IMR-90 (cell line): ENCODE measurements around the gene ENDOD1. TPM values are rescaled to one million over a fixed set of nuclear protein-coding genes. Genes with fewer than 3 reads are reported as not detected.

Experiments
- ATAC-seq: fragments of 200-7000 bp; cut with Tn5 transposase; 2 replicates; pipeline ENCODE4 v1.9.1; 2020; ENCODE audit warnings: low read depth, mild to moderate bottlenecking, moderate library complexity
- BruUV-seq: library from RNA; stranded (reverse); fragments of 400-500 nt; replicated peaks from 2 replicates; lab custom pipeline; 2021; lab: Mats Ljungman, UMichigan
- CTCF ChIA-PET: fragments of 300-600 bp; formaldehyde crosslinking; extraction: SDS; loops from one replicate; lab custom pipeline; 2021; ENCODE audit warnings: antibody characterized with exemption; lab: Yijun Ruan, JAX
- POLR2A ChIA-PET: fragments of 300-600 bp; sonication (Branson Sonifier 250); formaldehyde crosslinking; loops from one replicate; lab custom pipeline; 2022; ENCODE audit warnings: antibody characterized with exemption; ENCODE audit not compliant: unreplicated experiment; lab: Charles Lee
- DNase-seq: peaks from one replicate; pipeline ENCODE4 v3.0.0; 2013
- H2AFZ ChIP-seq: replicated peaks from 2 replicates; pipeline ENCODE3; 2013; ENCODE audit warnings: low read length, mild to moderate bottlenecking; ENCODE audit not compliant: poor library complexity
- H2AK5ac ChIP-seq: 2 replicates; pipeline ENCODE4 v1.6.1; 2013; ENCODE audit warnings: low read depth, low read length, inconsistent platforms
- H2AK9ac ChIP-seq: replicated peaks from 2 replicates; pipeline ENCODE3; 2013; ENCODE audit warnings: mild to moderate bottlenecking, low read depth, low read length, moderate library complexity; ENCODE audit not compliant: poor library complexity
- H2BK120ac ChIP-seq: 2 replicates; pipeline ENCODE4 v1.6.1; 2013; ENCODE audit warnings: low read depth, low read length, inconsistent platforms
- H2BK15ac ChIP-seq: 3 replicates; pipeline ENCODE4 v1.6.1; 2013; ENCODE audit warnings: low read depth, low read length, inconsistent platforms
- H2BK20ac ChIP-seq: 2 replicates; pipeline ENCODE4 v1.6.1; 2013; ENCODE audit warnings: low read depth, mild to moderate bottlenecking, inconsistent platforms, low read length, moderate library complexity
- H2BK5ac ChIP-seq: 2 replicates; pipeline ENCODE4 v1.6.1; 2013; ENCODE audit warnings: mild to moderate bottlenecking, low read depth, low read length, inconsistent platforms; ENCODE audit not compliant: poor library complexity, severe bottlenecking
- H3K14ac ChIP-seq: replicated peaks from 2 replicates; pipeline ENCODE4 v1.6.1; 2013; ENCODE audit warnings: low read depth, low read length, inconsistent platforms
- H3K18ac ChIP-seq: 2 replicates; pipeline ENCODE4 v1.6.1; 2013; ENCODE audit warnings: low read depth, low read length, control low read depth
- H3K23ac ChIP-seq: 2 replicates; pipeline ENCODE4 v1.6.1; 2013; ENCODE audit warnings: low read depth, low read length, inconsistent platforms
- H3K27ac ChIP-seq: 2 replicates; pipeline ENCODE4 v1.5.1; 2013; ENCODE audit warnings: mild to moderate bottlenecking, control low read depth, low read length; ENCODE audit not compliant: insufficient read depth
- H3K27me3 ChIP-seq: 2 replicates; pipeline ENCODE4 v1.6.1; 2013; ENCODE audit warnings: low read length; ENCODE audit not compliant: control insufficient read depth, insufficient read depth
- H3K36me3 ChIP-seq: 2 replicates; pipeline ENCODE4 v1.6.1; 2013; ENCODE audit warnings: low read length, mixed read lengths; ENCODE audit not compliant: control insufficient read depth, insufficient read depth
- H3K4ac ChIP-seq: 2 replicates; pipeline ENCODE4 v1.6.1; 2013; ENCODE audit warnings: low read depth, low read length, inconsistent platforms
- H3K4me1 ChIP-seq: 2 replicates; pipeline ENCODE4 v1.6.1; 2013; ENCODE audit warnings: low read length, mixed read lengths; ENCODE audit not compliant: control insufficient read depth, insufficient read depth
- H3K4me2 ChIP-seq: 2 replicates; pipeline ENCODE4 v1.6.1; 2013; ENCODE audit warnings: low read depth, mild to moderate bottlenecking, control low read depth, low read length, moderate library complexity
- H3K4me3 ChIP-seq: 2 replicates; pipeline ENCODE4 v1.5.1; 2013; ENCODE audit warnings: low read depth, mild to moderate bottlenecking, control low read depth, low read length, moderate library complexity; ENCODE audit not compliant: insufficient read depth
- H3K56ac ChIP-seq: 2 replicates; pipeline ENCODE4 v1.6.1; 2013; ENCODE audit warnings: low read length, inconsistent platforms; ENCODE audit not compliant: insufficient read depth; ENCODE audit errors: extremely low read depth
- H3K79me1 ChIP-seq, 2 experiments: 2 replicates each; pipeline ENCODE4 v1.6.1; 2013; ENCODE audit warnings: low read length in 2 of 2, inconsistent platforms in 1 of 2, low read depth in 1 of 2
- H3K9ac ChIP-seq: 2 replicates; pipeline ENCODE4 v1.6.1; 2013; ENCODE audit warnings: low read depth, low read length, control low read depth
- H3K9me1 ChIP-seq: 2 replicates; pipeline ENCODE4 v1.6.1; 2013; ENCODE audit warnings: low read length, inconsistent platforms; ENCODE audit not compliant: insufficient read depth
- H3K9me3 ChIP-seq: 2 replicates; pipeline ENCODE4 v1.6.1; 2013; ENCODE audit warnings: low read length; ENCODE audit not compliant: control insufficient read depth, insufficient read depth
- H4K20me1 ChIP-seq: 2 replicates; pipeline ENCODE4 v1.6.1; 2013; ENCODE audit warnings: low read length, inconsistent platforms; ENCODE audit not compliant: insufficient read depth
- H4K5ac ChIP-seq: 2 replicates; pipeline ENCODE4 v1.6.1; 2013; ENCODE audit warnings: mild to moderate bottlenecking, low read depth, low read length, control low read depth
- H4K8ac ChIP-seq, 2 experiments: 2 replicates each; pipeline ENCODE4 v1.6.1; 2013; ENCODE audit warnings: low read depth in 2 of 2, low read length in 2 of 2, control low read depth in 1 of 2, inconsistent platforms in 1 of 2
- H4K91ac ChIP-seq: 2 replicates; pipeline ENCODE4 v1.6.1; 2013; ENCODE audit warnings: low read depth, low read length, inconsistent platforms; ENCODE audit not compliant: insufficient read depth
- CEBPB ChIP-seq: IDR thresholded peaks from 2 replicates; pipeline ENCODE4 v1.6.1; 2012; ENCODE audit warnings: low read depth, low read length, improper control_type of control experiment
- ELK1 ChIP-seq: fragments of 150-350 bp; IDR thresholded peaks from 2 replicates; pipeline ENCODE4 v1.6.1; 2016; ENCODE audit warnings: low read depth, mild to moderate bottlenecking, low read length, moderate library complexity, borderline replicate concordance
- FOS ChIP-seq: fragments of 150-350 bp; IDR thresholded peaks from 2 replicates; pipeline ENCODE4 v1.6.1; 2016; ENCODE audit warnings: low read depth, low read length
- MAZ ChIP-seq: IDR thresholded peaks from 2 replicates; pipeline ENCODE4 v1.6.1; 2012; ENCODE audit warnings: low read depth, mild to moderate bottlenecking, low read length, improper control_type of control experiment, moderate library complexity, borderline replicate concordance
- MXI1 ChIP-seq: IDR thresholded peaks from 2 replicates; pipeline ENCODE4 v1.6.1; 2012; ENCODE audit warnings: low read depth, mild to moderate bottlenecking, low read length, moderate library complexity, borderline replicate concordance
- NFE2L2 ChIP-seq: fragments of 150-350 bp; IDR thresholded peaks from 2 replicates; pipeline ENCODE4 v1.6.1; 2016; ENCODE audit warnings: low read depth, mild to moderate bottlenecking, low read length
- POLR2A ChIP-seq: IDR thresholded peaks from 2 replicates; pipeline ENCODE4 v1.6.1; 2012; ENCODE audit warnings: mild to moderate bottlenecking, low read depth, low read length
- RCOR1 ChIP-seq: IDR thresholded peaks from 2 replicates; pipeline ENCODE4 v1.6.1; 2012; ENCODE audit warnings: mild to moderate bottlenecking, low read length, improper control_type of control experiment; ENCODE audit not compliant: insufficient replicate concordance
- RFX5 ChIP-seq: IDR thresholded peaks from 2 replicates; pipeline ENCODE4 v1.8.0; 2012; ENCODE audit warnings: low read depth, mild to moderate bottlenecking, low read length, moderate library complexity
- SMC3 ChIP-seq: fragments of 150-350 bp; IDR thresholded peaks from 2 replicates; pipeline ENCODE4 v1.6.1; 2016; ENCODE audit warnings: low read depth, mild to moderate bottlenecking, antibody characterized with exemption, low read length, moderate library complexity
- whole genome bisulfite sequencing, 2 experiments: methylation state at CpG; one replicate each; pipeline versions ENCODE4 v1.1.5 to v1.1.7; 2013; ENCODE audit warnings: missing lambda C conversion rate in 2 of 2; ENCODE audit not compliant: insufficient read length in 1 of 2; ENCODE audit errors: extremely low coverage in 2 of 2; 5-methylcytosine and 5-hydroxymethylcytosine counted together
- dilution Hi-C: fragments of 300-500 bp; cut with HindIII; formaldehyde crosslinking; loops from one replicate; pipeline ENCODE4 v1.14.3; 2018; ENCODE audit warnings: low sequenced_read_pairs; ENCODE audit not compliant: unreplicated experiment
- in situ Hi-C: fragments of 300-500 bp; cut with MboI; formaldehyde crosslinking; loops from 3 replicates; pipeline ENCODE4 v1.14.3; 2019; ENCODE audit warnings: low sequenced_read_pairs, inconsistent platforms, mixed read lengths
- intact Hi-C: fragments of 100-400 bp; cut with micrococcal nuclease; formaldehyde crosslinking; loops from 2 replicates; pipeline ENCODE4 v1.10.0; 2022
- polyA plus RNA-seq, 3 experiments: library from polyadenylated mRNA; depleted of rRNA; stranded (reverse); fragments of >200 nt; gene quantifications; 2 replicates each; pipeline ENCODE4 v1.2.3, GENCODE V29; 2012; ENCODE audit warnings: low replicate concordance in 1 of 3
- total RNA-seq: library from RNA; depleted of rRNA; stranded (reverse); fragments of >200 nt; gene quantifications from 2 replicates; pipeline ENCODE4 v1.2.3, GENCODE V29; 2012
- TF ChIP-seq, protein P1 (sequence below): fragments of 150-350 bp; IDR thresholded peaks from 2 replicates; pipeline ENCODE4 v1.6.1; 2017; ENCODE audit warnings: mild to moderate bottlenecking, antibody characterized with exemption, low read length, low read depth
- TF ChIP-seq, protein P2 (sequence below): conservative IDR thresholded peaks from 2 replicates; pipeline ENCODE4 v1.5.1; 2012; ENCODE audit warnings: mild to moderate bottlenecking, low read depth, low read length, improper control_type of control experiment

The ENDOD1 gene
- total and polyA plus RNA-seq, 2 of the 4 experiments (the other 2 are of a cell fraction): 7.0 to 17.6 TPM

DNA sequence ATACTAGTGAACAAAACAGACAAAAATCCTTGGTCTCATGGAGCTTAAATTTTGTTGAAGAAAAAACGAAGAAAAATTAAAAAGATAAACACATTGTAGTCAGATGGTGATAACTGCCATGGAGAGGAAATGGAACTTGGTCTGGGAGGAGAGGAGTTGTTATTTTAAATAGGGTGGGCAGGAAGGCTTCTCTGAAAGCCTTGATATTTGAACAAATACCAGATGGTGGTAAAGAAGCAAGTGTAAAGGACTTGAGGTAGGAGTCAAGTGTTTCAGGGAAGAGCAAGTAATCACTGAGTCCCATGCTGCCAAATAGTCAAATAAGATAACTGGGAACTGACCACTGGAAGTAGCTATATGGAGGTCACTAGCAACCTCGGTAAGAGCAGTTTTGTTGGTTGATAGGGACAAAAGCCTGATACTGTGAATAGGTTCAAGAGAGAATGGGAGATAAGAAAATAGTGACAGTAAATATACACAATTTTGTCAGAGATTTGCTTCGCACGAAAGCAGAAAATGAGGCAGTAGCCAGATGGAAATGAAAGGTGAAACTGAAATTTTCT is 86.3 kb downstream of the ENDOD1 start:
- Histone ChIP-seq H3K4ac (no peak overlapping the region), H3K79me1 (no peaks in the 10 kb centered on the region), H3K27me3 (no peaks in the 10 kb centered on the region), H3K9me3 (no peaks in the 10 kb centered on the region), H3K36me3 (no peaks in the 10 kb centered on the region), H4K20me1 (no peaks in the 10 kb centered on the region), H3K23ac (no peak overlapping the region), H3K18ac (no peak overlapping the region), H3K9ac (no peak overlapping the region), H2BK20ac (no peak overlapping the region), H2AK5ac (no peak overlapping the region), H2BK5ac (no peak overlapping the region), H3K4me1 (no peaks in the 10 kb centered on the region), H4K8ac (no peak overlapping the region), H4K5ac (no peak overlapping the region), H4K91ac (no peak overlapping the region), H3K4me3 (no peak overlapping the region), H2AFZ (no peak overlapping the region), H3K56ac (no peak overlapping the region), H3K4me2 (no peak overlapping the region), H3K14ac (no peak overlapping the region), H2BK15ac (no peak overlapping the region), H2BK120ac (no peak overlapping the region), H3K9me1 (no peaks in the 10 kb centered on the region), H3K27ac (no peak overlapping the region), H2AK9ac (no peak overlapping the region)
- POLR2A ChIA-PET: no interaction called here
- 70% methylated on average over 2 of the region's 4 CpGs; no CpG with 5 or more reads in 1 of the 2 experiments for WGBS, 2 experiments
- intact Hi-C loops (no loop called here), dilution Hi-C loops (no loop called here), in situ Hi-C loops (no loop called here)
- DNase-seq (no peak), ATAC-seq (no peak)
- CTCF ChIA-PET: no interaction called here
- no TSS peak for BruUV-seq
- no peak for TF ChIP-seq RCOR1
- no peak for TF ChIP-seq SMC3
- TF ChIP-seq ELK1: no peak
- TF ChIP-seq, protein P1, sequence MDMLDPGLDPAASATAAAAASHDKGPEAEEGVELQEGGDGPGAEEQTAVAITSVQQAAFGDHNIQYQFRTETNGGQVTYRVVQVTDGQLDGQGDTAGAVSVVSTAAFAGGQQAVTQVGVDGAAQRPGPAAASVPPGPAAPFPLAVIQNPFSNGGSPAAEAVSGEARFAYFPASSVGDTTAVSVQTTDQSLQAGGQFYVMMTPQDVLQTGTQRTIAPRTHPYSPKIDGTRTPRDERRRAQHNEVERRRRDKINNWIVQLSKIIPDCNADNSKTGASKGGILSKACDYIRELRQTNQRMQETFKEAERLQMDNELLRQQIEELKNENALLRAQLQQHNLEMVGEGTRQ: no peak
- no peak for TF ChIP-seq FOS
- no peak for TF ChIP-seq MXI1
- TF ChIP-seq MAZ: no peak
- TF ChIP-seq POLR2A: no peak
- TF ChIP-seq, protein P2, sequence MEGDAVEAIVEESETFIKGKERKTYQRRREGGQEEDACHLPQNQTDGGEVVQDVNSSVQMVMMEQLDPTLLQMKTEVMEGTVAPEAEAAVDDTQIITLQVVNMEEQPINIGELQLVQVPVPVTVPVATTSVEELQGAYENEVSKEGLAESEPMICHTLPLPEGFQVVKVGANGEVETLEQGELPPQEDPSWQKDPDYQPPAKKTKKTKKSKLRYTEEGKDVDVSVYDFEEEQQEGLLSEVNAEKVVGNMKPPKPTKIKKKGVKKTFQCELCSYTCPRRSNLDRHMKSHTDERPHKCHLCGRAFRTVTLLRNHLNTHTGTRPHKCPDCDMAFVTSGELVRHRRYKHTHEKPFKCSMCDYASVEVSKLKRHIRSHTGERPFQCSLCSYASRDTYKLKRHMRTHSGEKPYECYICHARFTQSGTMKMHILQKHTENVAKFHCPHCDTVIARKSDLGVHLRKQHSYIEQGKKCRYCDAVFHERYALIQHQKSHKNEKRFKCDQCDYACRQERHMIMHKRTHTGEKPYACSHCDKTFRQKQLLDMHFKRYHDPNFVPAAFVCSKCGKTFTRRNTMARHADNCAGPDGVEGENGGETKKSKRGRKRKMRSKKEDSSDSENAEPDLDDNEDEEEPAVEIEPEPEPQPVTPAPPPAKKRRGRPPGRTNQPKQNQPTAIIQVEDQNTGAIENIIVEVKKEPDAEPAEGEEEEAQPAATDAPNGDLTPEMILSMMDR: no peak
- no peak for TF ChIP-seq NFE2L2
- no peak for TF ChIP-seq CEBPB
- no peak for TF ChIP-seq RFX5
